AG04450 (cell line): ENCODE measurements around the gene ACTN2. TPM values are rescaled to one million over a fixed set of nuclear protein-coding genes. Genes with fewer than 3 reads are reported as not detected.

Experiments used
- CTCF ChIA-PET: fragments of 300-600, 350-600 bp; formaldehyde crosslinking; extraction: SDS; loops from one replicate; lab custom pipeline; 2022; ENCODE audit warnings: antibody characterized with exemption, inconsistent platforms; lab: Charles Lee
- POLR2A ChIA-PET: fragments of 350-600 bp; formaldehyde crosslinking; extraction: SDS; loops from one replicate; lab custom pipeline; 2021; ENCODE audit warnings: antibody characterized with exemption, inconsistent platforms; lab: Yijun Ruan, JAX
- DNase-seq: peaks from one replicate; pipeline ENCODE4 v3.0.0-alpha.2; 2011; ENCODE audit warnings: low read depth, low spot score
- H3K27ac ChIP-seq: one replicate; pipeline ENCODE4 v1.5.1; 2012; ENCODE audit warnings: low read depth, low read length, control low read depth
- H3K27me3 ChIP-seq: one replicate; pipeline ENCODE4 v1.6.0; 2012; ENCODE audit warnings: low read length; ENCODE audit not compliant: control insufficient read depth, insufficient read depth
- H3K4me3 ChIP-seq: 2 replicates; pipeline ENCODE4 v1.5.1; 2011; ENCODE audit warnings: mild to moderate bottlenecking, low read depth, low read length, control low read depth
- H3K9me3 ChIP-seq: 2 replicates; pipeline ENCODE4 v1.5.1; 2012; ENCODE audit warnings: low read length; ENCODE audit not compliant: control insufficient read depth, insufficient read depth
- CTCF ChIP-seq: IDR thresholded peaks from 2 replicates; pipeline ENCODE4 v1.5.1; 2011; ENCODE audit warnings: low read depth, low read length, control low read depth, inconsistent platforms
- polyA plus RNA-seq: library from polyadenylated mRNA; depleted of rRNA; stranded (reverse); fragments of >200 nt; gene quantifications from 2 replicates; pipeline ENCODE4 v1.2.3, GENCODE V29; 2011

Gene ACTN2
- polyA plus RNA-seq, 1 experiment = not detected

DNA sequence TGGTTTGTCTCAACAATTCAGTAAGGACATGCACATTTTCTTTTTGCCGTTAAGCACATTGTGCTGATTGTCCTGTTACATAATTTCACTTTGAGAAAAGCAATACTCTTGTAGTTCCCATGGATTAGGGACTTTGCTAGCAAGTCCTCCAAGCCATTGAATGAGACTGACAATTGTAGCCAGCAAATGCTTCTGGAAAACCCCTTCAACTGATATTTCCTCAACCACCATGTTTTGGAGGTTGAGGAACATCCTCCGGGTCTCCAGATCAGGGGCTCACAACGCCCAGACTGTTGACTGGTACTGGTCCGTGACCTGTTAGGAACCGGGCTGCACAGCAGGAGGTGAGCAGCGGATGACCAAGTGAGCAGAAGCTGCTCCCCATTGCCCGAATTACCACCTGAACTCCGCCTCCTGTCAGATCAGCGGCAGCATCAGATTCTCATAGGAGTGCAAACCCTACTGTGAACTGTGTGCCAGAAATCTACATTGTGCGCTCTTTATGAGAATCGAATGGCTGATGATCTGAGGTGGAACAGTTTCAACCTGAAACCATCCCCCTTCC is 24.1 kb downstream of the ACTN2 start:
- H3K4me3 ChIP-seq = no peak overlapping the region
- TF ChIP-seq CTCF = no peak
- H3K27me3 ChIP-seq = no peaks in the 10 kb centered on the region
- no peaks in the 10 kb centered on the region for H3K9me3 ChIP-seq
- no peak overlapping the region for H3K27ac ChIP-seq
- POLR2A ChIA-PET = no interaction called here
- no peak for DNase-seq
- CTCF ChIA-PET = no interaction called here

- H3K27ac ChIP-seq = no peak overlapping the region
- no peak for TF ChIP-seq CTCF
- CTCF ChIA-PET = no interaction called here
Observed at GRCh38 chr1:236716160-236716559, 29.9 kb downstream of the ACTN2 start.

GRCh38 chr1:236717811-236718210 is 31.5 kb downstream of the ACTN2 start:
- CTCF ChIA-PET = interaction anchor here (1.2 kb wide), 1 partner anchor 41 kb away, joined by 3 read pairs; no protein-coding TSS in a partner anchor
- DNase-seq = no peak
- POLR2A ChIA-PET = no interaction called here

More at GRCh38 chr1:236716160-236716559, 29.9 kb downstream of the ACTN2 start:
- Histone ChIP-seq H3K27me3 (no peaks in the 10 kb centered on the region), H3K9me3 (no peaks in the 10 kb centered on the region), H3K4me3 (no peak overlapping the region)
- no peak for DNase-seq
- POLR2A ChIA-PET = no interaction called here

DNA sequence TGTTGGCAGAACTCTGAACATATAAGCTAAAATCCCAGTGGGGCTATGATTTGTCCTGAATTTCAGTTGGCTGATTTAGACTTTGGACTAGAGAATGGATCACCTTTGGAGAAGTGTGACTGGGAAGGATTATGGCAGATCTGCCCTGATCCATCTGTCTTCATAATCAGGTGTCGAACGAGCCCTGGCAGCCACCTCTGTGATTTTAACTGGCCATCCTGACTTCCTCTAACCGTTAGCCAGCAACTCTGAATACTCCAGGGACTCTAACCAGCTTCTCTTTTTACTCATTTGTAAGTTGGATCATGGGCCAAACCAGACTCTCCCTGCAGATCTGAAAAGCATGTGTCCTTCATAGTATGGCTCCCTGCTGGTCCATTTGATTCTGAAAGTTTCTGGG is 32.0 kb downstream of the ACTN2 start:
- Histone ChIP-seq H3K27ac (no peak overlapping the region), H3K4me3 (no peak overlapping the region), H3K27me3 (no peaks in the 10 kb centered on the region), H3K9me3 (no peaks in the 10 kb centered on the region)
- no peak for DNase-seq
- TF ChIP-seq CTCF = no peak
- POLR2A ChIA-PET = no interaction called here
- CTCF ChIA-PET = interaction anchor here (1.2 kb wide), 1 partner anchor 41 kb away, joined by 3 read pairs; no protein-coding TSS in a partner anchor

More at GRCh38 chr1:236717811-236718210, 31.5 kb downstream of the ACTN2 start:
- no peak for TF ChIP-seq CTCF
- Histone ChIP-seq H3K9me3 (no peaks in the 10 kb centered on the region), H3K27ac (no peak overlapping the region), H3K4me3 (no peak overlapping the region), H3K27me3 (no peaks in the 10 kb centered on the region)

DNA sequence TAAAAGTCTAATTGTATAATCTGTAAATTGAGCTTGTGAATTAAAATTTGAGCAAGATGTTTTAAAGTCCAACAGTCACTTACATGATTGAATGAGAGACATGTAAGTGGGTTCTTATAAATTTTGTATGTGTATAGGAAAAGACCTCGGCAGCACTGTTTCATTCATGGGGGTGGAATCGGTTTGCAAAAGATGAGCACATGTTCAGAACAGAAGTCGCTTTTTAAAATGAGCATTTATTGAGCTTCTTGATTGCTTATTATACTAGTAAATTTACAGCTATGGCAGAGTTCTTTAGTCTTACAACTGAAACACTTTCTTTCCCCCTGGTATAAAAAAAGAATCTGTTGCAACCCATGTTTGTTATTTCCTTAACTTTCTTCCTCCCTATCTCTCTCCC is 33.9 kb downstream of the ACTN2 start:
- TF ChIP-seq CTCF = no peak

More for the DNA sequence above, 33.9 kb downstream of the ACTN2 start:
- no peaks in the 10 kb centered on the region for H3K27me3 ChIP-seq
- ChIA-PET POLR2A (no interaction called here), CTCF (no interaction called here)
- H3K9me3 ChIP-seq = no peaks in the 10 kb centered on the region
- H3K27ac ChIP-seq = no peak overlapping the region
- H3K4me3 ChIP-seq = no peak overlapping the region
- no peak for DNase-seq
